GM12874 (cell line): ENCODE data around the gene FAM170B.

Source experiments
- TF ChIP-seq, protein P1 (sequence below): IDR thresholded peaks from 2 replicates; pipeline ENCODE4 v1.5.1; 2011; ENCODE audit warnings: low read depth, mild to moderate bottlenecking, control low read depth, low read length, moderate library complexity; ENCODE audit not compliant: insufficient read depth

The FAM170B gene

DNA sequence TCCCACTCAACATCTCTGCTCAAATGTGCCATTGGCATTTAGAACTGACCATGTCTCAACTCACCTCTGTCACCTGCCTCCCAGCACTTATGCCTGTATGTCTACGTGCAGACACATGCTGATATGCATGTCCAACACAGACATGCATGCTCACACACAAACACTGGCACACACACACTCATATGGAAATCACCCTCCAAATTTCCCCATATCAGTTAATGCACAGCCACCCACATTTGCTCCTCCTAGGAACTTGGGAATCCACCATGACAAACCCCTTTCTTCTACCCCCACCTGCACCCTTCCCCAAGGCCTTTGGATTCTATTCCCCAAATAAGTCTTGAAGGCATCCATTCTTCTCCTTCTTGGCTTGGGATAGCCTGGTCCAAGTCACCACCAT, 4.4 kb downstream of the FAM170B start:
- TF ChIP-seq, protein P1, sequence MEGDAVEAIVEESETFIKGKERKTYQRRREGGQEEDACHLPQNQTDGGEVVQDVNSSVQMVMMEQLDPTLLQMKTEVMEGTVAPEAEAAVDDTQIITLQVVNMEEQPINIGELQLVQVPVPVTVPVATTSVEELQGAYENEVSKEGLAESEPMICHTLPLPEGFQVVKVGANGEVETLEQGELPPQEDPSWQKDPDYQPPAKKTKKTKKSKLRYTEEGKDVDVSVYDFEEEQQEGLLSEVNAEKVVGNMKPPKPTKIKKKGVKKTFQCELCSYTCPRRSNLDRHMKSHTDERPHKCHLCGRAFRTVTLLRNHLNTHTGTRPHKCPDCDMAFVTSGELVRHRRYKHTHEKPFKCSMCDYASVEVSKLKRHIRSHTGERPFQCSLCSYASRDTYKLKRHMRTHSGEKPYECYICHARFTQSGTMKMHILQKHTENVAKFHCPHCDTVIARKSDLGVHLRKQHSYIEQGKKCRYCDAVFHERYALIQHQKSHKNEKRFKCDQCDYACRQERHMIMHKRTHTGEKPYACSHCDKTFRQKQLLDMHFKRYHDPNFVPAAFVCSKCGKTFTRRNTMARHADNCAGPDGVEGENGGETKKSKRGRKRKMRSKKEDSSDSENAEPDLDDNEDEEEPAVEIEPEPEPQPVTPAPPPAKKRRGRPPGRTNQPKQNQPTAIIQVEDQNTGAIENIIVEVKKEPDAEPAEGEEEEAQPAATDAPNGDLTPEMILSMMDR = no peak

DNA sequence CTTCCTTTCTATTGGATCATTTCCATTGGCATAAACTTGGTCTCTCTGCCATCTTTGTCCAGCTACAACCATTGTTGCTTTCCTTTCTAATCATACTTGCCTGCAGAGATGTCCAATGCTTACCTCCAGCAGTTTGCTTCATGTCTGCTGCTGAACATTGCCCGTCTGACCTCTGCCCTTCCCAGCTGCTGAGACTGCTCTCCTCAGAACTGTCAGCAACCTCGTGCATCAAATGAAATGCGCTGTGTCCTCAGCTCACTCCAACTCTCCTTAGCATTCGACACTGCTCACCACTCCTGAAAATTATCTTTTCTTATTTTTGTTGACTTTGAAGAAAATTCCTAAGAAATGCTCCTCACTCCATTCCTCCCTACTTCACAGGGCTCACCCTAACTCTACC, 5.0 kb downstream of the FAM170B start:
- TF ChIP-seq, protein P1 = no peak

DNA sequence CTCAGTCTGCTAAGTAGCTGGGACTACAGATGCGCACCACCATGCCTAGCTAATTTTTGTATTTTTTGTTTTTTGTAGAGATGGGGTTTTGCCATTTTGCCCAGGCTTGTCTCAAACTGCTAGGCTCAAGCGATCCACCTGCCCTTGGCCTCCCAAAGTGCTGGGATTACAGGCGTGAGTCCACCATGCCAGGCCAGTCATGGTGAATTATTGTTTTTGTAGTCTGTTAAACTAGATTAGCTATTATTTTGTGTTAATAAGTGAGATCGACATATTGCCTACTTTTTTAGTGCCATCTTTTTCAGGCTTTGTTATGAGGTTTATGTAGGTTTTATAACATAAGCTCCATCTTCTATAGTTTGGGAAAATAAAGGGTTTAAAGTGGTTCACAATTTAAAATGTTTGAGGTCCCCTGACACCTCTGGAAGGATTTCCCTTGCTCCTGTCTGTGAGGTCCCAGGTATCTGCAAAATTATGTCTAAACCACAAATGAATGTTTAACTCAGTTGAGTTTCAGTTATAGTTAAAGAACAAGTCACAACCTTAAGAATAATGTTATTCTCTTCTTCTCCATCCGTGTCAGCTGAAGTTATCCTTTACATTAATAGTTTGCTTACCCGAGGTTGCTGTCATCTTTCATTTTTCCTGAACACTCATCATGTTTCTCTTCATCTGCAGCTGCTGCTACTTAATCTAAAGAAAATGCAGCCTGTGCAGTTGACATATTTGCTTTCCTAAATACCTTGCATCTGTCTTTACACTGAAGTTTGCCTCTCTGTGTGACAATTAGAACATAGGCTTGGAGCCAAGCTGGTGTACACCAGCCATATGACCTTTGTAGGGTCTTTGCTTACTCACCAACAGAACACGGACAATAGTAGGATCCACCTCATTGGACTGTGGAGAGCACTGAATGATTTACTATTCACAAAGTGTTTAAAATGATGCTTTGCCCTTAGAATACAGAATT, 9.6 kb downstream of the FAM170B start:
- TF ChIP-seq, protein P1 = no peak

DNA sequence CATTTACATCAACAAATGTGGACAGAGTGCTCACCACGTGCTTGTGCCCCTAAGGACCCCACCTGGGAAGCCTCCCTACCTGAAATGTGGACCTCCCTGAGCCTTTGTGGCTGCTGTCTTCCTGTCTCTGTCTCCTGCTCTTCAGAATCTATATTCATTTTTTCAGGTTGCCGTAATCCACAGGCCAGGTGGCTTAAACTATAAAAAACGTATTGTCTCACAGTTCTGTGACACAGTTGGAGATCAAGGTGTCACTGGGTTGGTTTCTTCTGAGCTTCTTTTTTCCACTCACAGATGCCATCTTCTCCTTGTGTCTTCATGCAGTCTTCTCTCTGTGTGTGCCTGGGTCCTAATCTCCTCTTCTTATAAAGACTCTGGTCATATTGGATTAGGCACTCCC, 12.9 kb downstream of the FAM170B start:
- TF ChIP-seq, protein P1 = no peak

DNA sequence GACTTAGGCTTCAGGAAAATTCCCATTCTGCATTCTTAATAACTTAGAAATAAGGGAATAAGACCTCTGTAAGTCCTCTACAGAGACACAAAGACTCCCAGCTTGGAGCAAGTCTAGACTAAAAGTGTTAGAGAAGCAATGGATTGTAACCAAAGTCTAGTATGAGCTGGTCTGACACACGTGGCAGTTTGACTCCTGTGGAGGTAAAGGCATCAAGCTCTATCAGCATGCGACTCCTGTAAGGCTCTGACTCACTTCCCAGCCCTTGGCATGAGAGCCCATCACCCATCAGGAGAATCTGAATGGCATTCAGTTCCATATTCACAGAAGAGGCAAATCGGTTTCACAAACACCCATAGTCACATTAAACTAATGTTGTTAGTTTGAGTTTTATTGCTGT, 14.1 kb downstream of the FAM170B start:
- TF ChIP-seq, protein P1 = no peak

DNA sequence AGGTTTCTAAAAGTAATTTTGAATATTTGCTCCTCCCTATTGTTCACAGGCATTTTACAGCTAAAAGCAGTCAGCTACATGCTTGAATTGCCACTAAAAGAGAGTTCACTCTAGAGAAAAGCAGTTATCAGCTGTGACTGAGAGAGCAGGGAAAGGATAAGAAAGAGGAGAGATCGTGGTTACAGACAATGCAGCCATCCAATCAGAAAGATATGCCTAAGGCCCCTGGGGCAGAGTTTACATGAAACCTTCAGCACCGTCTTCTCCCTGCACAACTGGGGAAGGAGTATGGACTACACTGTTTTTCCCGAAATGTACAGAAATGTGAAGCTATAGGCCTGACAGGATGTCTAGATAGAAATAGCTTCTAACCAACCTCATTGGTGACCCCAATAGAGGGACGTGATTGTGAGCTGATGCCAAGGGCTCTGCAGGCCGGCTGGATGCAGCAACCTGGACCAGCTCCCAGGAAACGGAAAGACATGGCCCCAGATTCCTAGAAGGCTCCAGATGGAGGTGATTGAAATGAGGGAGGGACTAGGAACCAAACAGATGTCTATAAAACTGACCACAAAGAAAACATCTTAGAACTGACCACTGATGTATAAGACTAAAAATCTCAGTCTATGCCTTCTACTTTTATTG, 15.3 kb downstream of the FAM170B start:
- TF ChIP-seq, protein P1 = no peak

DNA sequence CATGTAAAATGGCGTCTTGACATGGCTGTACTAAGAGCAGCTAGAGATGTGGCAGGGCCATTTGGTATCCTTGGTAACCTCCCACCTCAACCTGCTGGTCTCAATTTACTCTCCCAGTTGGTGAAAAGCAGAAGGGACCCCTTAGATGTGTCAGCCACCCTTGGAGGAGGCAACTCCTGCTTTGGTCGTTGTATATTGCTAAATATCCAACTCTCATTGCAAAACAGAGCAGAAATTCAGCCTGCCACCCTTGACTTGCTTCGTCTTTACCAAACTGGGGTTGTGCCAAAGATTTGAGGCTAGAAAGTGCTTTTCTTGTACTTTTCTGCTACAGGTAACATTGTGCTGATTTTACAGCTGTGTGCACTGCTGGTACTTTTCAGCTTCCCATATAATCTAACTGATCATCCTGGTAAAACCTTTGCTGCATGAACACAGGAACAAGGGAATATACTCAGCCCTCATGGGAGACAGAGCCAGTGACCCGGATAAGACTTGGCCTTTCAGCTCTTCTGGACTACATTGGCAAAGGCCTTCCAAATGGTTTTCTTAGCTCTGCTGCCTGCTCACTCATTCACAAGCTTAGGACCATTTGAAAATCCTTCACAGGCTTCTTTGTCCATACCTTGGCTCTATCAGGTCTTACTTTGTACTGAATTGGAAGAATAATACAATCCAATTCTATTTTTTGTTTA, 16.3 kb downstream of the FAM170B start:
- TF ChIP-seq, protein P1 = no peak
